Activated naive CD8-positive, alpha-beta T cell treated with anti-CD3 and anti-CD28 coated beads, Interleukin-2, amount 10 ng/mL, durations not matched to agents 7 days and 5 days (primary cell): ENCODE results near the gene KLHL26. TPM values are rescaled to one million over a fixed set of nuclear protein-coding genes. Genes with fewer than 3 reads are reported as not detected.

Source experiments
- ATAC-seq: fragments of 150-1000 bp; cut with Tn5 transposase; one replicate; pipeline ENCODE4 v1.10.0; 2021; ENCODE audit warnings: low read depth, moderate library complexity
- POLR2A ChIA-PET: fragments of 350-600 bp; sonication (Branson Sonifier 250); formaldehyde crosslinking; loops from one replicate; lab custom pipeline; 2021; ENCODE audit warnings: antibody characterized with exemption; lab: Charles Lee
- DNase-seq: peaks from one replicate; pipeline ENCODE4 v3.0.0; 2021
- H3K27ac Mint-ChIP-seq: one replicate; pipeline ENCODE4 v1.8.0; 2022; ENCODE audit warnings: mild to moderate bottlenecking, mixed read lengths
- H3K27me3 Mint-ChIP-seq: one replicate; pipeline ENCODE4 v1.8.0; 2022; ENCODE audit warnings: mild to moderate bottlenecking, moderate library complexity, mixed read lengths
- H3K36me3 Mint-ChIP-seq: one replicate; pipeline ENCODE4 v1.8.0; 2021; ENCODE audit warnings: mild to moderate bottlenecking, mixed read lengths
- H3K4me1 Mint-ChIP-seq: one replicate; pipeline ENCODE4 v1.8.0; 2021; ENCODE audit warnings: mixed read lengths
- H3K4me3 Mint-ChIP-seq: one replicate; pipeline ENCODE4 v1.8.0; 2022; ENCODE audit warnings: mild to moderate bottlenecking, moderate library complexity, mixed read lengths
- H3K9me3 Mint-ChIP-seq: one replicate; pipeline ENCODE4 v1.8.0; 2021; ENCODE audit warnings: mixed read lengths
- total RNA-seq, 2 experiments: library from RNA; stranded (reverse); gene quantifications; one replicate each; pipeline ENCODE4 v1.2.3, GENCODE V29; 2021

KLHL26 gene
- total RNA-seq, 2 experiments from 2014 or later = 13.6 to 14.3 TPM

DNA sequence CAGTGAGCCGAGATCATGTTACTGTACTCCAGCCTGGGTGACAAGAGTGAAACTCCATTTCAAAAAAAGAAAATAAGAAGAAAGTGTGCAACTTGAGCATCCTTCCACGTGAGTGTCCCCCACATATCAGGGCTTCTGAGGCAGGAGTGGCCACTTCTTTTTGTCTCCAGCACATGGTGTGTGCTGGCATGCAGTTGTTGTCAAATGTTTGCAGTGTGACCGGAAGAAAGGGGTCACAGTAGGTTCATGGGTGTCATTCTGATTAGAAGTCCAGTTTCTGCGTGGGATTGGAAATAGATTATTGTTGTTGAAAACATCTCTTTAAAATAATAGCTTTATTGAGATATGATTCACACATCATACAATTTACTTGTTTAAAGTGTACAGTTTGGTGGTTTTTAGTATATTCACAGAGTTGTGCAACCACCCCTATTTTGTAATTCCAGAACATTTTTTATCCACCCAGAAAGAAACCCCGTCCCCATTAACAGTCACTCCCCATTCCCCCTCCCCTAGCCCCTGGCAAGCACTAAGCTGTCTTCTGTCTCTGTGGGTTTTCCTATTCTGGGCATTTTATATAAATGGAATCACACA lies 48.9 kb downstream of the KLHL26 start:
- Mint-ChIP-seq H3K36me3 (no peaks in the 10 kb centered on the region), H3K9me3 (no peaks in the 10 kb centered on the region), H3K27me3 (no peaks in the 10 kb centered on the region), H3K4me3 (no peak overlapping the region), H3K27ac (no peak overlapping the region), H3K4me1 (peaks cover 11% of the 10 kb centered on the region)
- POLR2A ChIA-PET = no interaction called here
- ATAC-seq (no peak), DNase-seq (no peak)

DNA sequence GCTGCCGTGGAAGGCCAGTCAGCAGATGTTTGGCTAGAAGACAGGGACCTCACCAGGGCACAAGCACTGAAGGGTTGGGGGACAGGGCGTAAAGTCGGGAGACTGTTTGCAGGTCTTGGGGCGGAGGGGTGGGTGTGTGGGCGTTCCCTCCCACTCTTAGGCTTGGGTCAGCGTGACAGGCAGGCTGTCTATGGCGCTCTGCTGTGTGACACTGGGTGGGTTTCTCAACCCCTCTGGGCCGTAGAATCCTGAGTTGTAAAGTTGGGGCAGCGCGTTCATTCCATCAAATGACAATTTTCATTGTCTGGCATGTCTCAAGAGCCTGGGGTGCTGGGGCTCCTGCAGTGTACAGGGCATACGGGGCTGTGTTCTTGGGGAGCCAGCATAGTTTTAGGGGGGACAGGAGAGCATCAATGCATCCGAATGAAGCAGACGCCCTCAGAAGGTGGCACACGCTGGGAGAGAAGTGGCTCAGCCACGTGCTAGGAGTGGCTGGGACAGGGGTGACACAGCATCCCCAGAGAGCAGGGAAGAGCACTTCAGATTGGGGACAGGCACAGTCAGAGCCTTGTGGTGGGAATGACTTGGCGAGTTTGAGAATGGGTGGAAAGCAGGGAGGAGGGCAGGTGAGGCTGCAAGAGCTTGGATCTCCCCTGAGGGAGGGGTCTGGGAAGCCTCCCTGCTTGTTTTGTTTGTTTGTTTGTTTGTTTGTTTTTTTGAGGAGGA lies 51.1 kb downstream of the KLHL26 start:
- no peak for DNase-seq
- no peaks in the 10 kb centered on the region for H3K36me3 Mint-ChIP-seq
- H3K4me1 Mint-ChIP-seq = peaks cover 6% of the 10 kb centered on the region
- H3K27ac Mint-ChIP-seq = no peak overlapping the region
- no peaks in the 10 kb centered on the region for H3K9me3 Mint-ChIP-seq
- no peak for ATAC-seq
- no peaks in the 10 kb centered on the region for H3K27me3 Mint-ChIP-seq
- POLR2A ChIA-PET = no interaction called here
- no peak overlapping the region for H3K4me3 Mint-ChIP-seq

DNA sequence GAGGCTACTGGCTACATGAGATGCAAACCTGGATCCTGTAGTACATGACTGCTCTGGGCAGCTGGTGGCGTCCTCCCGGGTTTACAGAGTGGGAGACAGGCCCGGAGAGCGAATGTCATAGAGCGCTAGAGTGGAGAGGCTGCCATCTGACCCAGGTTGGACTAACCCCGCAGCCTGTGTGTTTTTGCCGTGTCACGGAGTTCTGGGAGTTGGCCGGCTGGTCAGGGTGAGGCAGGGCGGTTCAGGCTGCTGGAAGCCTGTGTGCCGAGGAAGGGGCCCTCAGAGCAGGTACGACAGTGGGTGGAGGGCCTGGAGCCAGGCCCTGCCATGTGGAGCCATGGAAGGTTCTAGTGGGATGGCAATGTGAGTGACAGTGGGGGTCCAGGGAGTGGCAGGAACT lies 59.2 kb downstream of the KLHL26 start:
- no peak overlapping the region for H3K4me3 Mint-ChIP-seq
- H3K27ac Mint-ChIP-seq = no peak overlapping the region
- POLR2A ChIA-PET = no interaction called here
- peaks cover 12% of the 10 kb centered on the region for H3K4me1 Mint-ChIP-seq
- no peaks in the 10 kb centered on the region for H3K27me3 Mint-ChIP-seq
- no peak for DNase-seq
- H3K36me3 Mint-ChIP-seq = no peaks in the 10 kb centered on the region
- no peak for ATAC-seq
- no peaks in the 10 kb centered on the region for H3K9me3 Mint-ChIP-seq

DNA sequence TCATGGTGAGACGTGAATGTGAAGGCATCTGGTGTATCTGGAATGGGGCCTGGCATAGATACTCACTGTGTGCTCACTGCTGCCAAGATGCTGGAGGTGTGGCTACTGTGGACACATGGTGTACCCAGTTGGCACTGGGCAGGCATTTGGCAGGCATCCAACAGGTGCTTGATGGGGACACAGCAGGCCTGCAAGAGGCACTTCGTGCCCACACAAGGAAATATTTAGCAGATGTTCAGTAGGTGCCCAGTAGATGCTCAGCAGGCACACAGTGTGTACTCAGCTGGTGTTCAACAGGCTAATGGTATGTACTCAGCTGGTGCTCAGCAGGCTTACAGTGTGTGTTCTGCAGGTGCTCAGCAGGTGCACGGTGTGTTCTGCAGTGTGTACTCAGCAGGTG lies 60.9 kb downstream of the KLHL26 start:
- H3K27me3 Mint-ChIP-seq = no peaks in the 10 kb centered on the region
- no peaks in the 10 kb centered on the region for H3K9me3 Mint-ChIP-seq
- no peak overlapping the region for H3K4me3 Mint-ChIP-seq
- DNase-seq (no peak), ATAC-seq (no peak)
- peaks cover 16% of the 10 kb centered on the region for H3K4me1 Mint-ChIP-seq
- no peak overlapping the region for H3K27ac Mint-ChIP-seq
- no peaks in the 10 kb centered on the region for H3K36me3 Mint-ChIP-seq
- POLR2A ChIA-PET = no interaction called here

DNA sequence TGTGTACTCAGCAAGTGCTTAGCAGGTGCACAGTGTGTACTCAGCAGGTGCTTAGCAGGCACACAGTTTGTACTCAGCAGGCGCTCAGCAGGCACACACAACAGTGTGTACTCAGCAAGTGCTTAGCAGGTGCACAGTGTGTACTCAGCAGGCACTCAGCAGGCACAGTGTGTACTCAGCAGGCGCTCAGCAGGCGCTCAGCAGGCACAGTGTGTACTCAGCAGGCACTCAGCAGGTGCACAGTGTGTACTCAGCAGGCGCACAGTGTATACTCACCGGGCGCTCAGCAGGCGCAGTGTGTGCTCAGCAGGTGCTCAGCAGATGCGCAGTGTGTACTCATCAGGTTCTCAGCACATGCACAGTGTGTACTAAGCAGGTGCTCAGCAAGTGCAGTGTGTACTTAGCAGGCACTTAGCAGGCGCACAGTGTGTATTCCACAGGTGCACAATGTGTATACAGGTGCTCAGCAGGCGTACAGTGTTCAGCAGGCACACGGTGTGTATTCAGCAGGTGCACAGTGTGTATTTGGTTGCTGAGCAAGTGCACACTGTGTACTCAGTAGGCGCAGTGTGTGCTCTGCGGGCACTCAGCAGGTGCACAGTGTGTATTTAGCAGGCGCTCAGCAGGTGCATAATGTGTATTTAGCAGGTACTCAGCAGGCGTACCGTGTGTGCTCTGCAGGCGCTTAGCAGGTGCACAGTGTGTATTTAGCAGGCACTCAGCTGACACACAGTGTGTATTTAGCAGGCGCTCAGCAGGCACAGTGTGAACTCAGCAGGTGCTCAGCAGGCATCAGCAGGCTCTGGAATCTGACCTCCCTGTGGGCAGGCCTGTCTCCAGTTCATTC lies 61.7 kb downstream of the KLHL26 start:
- ATAC-seq (no peak), DNase-seq (no peak)
- Mint-ChIP-seq H3K4me3 (no peak overlapping the region), H3K4me1 (peaks cover 16% of the 10 kb centered on the region), H3K27me3 (no peaks in the 10 kb centered on the region), H3K36me3 (no peaks in the 10 kb centered on the region), H3K9me3 (no peaks in the 10 kb centered on the region), H3K27ac (peak overlapping the region; percentile 13)
- POLR2A ChIA-PET = no interaction called here

DNA sequence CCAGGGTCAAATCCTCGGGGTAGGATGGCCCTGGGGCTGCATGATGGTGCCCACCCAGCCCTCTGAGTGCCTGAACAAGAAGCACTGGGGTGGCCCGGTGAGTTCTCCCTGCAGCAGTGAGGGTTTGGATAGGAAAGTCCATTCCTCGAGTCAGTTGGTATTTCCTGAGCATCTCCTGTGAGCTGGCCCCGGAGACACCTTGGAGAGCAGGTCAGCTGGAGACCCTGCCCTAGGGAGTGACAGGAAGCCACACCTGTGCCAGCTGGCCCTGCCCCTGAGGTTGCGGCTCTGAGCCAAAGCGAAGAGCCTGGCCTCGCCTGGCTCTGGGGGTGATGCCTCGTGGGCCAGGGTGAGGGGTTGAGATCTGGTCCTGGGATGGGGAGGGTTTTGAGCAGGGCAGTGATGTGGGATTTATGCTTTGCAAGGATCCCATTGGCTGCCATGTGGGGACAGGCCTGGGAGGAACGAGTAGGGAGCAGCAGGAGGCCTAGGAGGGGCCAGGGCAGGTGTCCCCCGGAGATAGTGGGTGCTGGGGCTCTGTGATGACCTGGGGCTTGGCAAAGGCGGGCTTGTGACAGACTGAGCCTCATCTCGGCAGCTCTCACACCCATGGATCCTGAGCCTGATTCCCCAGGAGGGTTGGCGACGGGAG lies 62.7 kb downstream of the KLHL26 start:
- H3K9me3 Mint-ChIP-seq = no peaks in the 10 kb centered on the region
- DNase-seq (peak; percentile 41), ATAC-seq (no peak)
- POLR2A ChIA-PET = interaction anchor here (0.7 kb wide), 2 partner anchors 219 to 229 kb away, joined by 3 read pairs; partner anchors contain the start of gene COPE
- peak overlapping the region; percentile 92 for H3K27ac Mint-ChIP-seq
- peak overlapping the region; percentile 85 for H3K4me3 Mint-ChIP-seq
- peaks cover 16% of the 10 kb centered on the region for H3K4me1 Mint-ChIP-seq
- no peaks in the 10 kb centered on the region for H3K36me3 Mint-ChIP-seq
- no peaks in the 10 kb centered on the region for H3K27me3 Mint-ChIP-seq

DNA sequence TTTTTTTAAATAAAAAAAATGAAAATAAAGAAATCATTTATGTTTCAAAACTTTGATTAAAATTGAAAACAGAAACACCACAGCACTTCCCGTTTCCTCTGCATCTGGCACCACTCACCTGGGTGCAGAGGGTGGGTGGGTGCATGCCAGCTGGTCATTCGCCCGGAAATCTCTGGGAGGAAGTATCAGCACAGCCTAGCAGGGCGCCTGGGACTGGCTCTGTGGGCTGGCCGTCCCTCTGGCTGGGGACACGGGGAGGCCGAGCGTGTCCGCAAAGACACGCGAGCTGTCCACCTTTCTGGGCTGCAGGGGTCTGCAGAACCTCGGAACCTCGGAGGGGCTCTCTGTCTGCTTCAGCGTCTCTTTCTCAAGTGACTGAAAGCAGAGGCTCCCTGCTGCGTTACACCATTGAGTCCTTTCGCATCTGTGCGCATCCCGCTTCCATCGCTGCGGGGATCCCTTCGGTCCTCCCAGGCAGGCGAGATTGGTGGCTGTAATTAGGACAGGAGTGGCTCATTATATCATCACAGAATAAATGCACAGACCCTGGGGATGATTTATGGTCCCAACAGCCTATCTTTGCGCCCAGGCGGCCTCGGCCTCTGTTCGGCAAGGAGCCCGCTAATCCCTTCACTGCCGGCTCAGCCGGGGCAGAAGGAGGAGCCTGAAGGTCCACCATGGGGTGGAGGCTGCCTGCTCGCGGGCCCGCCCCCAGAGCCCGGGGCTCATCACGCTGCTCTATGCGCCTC lies 63.8 kb downstream of the KLHL26 start:
- DNase-seq = peak; percentile 81
- H3K4me3 Mint-ChIP-seq = peak overlapping the region; percentile 83
- no peaks in the 10 kb centered on the region for H3K36me3 Mint-ChIP-seq
- H3K9me3 Mint-ChIP-seq = no peaks in the 10 kb centered on the region
- peaks cover 18% of the 10 kb centered on the region for H3K4me1 Mint-ChIP-seq
- POLR2A ChIA-PET = interaction anchor here (0.7 to 1.5 kb wide), 8 partner anchors 9 to 230 kb away, joined by 3 to 5 read pairs (median 3); partner anchors contain the start of genes COPE and UPF1
- no peaks in the 10 kb centered on the region for H3K27me3 Mint-ChIP-seq
- H3K27ac Mint-ChIP-seq = peak overlapping the region; percentile 92
- peak; percentile 98 for ATAC-seq

DNA sequence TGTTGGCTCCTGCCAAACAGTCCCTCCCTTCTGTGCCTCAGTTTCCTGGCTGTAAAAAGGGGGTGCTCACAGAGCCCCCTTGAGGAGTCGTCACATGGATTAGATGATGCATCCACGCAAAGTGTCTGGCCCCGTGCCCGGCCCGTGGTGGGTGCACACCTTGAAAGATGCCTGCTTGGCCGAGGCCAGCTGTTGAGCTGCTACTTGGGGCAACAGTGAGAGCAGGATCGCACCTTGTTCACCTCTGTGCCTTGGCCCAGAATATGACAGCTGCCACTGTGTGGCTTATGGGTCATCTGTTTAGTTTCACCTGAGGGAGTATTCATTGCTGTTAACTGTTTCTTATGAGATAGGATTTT lies 64.4 kb downstream of the KLHL26 start:
- no peak for DNase-seq
- Mint-ChIP-seq H3K4me3 (peak overlapping the region; percentile 83), H3K4me1 (peaks cover 18% of the 10 kb centered on the region), H3K27ac (peak overlapping the region; percentile 92), H3K9me3 (no peaks in the 10 kb centered on the region), H3K36me3 (no peaks in the 10 kb centered on the region), H3K27me3 (no peaks in the 10 kb centered on the region)
- ATAC-seq = peak; percentile 8
- POLR2A ChIA-PET = interaction anchor here (1.0 to 1.5 kb wide), 2 partner anchors 10 to 131 kb away, joined by 4 to 5 read pairs; partner anchors contain the start of gene UPF1

DNA sequence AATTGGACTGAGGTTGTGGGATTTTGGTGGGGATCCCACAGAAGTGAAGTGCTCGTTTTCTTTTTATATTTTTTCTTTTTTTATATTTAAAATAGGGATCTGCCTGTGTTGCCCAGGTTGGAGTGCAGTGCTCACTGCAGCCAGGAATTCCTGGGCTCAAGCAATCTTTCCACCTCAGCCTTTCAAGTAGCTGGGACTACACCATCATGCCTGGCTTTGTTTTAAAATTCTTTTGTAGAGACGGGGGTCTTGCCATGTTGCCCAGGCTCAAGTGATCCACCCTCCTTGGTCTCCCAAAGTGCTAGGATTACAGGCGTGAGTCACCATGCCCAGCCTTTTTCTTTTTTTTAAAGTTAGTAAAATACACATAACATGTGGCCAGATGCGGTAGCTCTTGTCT lies 67.2 kb downstream of the KLHL26 start:
- POLR2A ChIA-PET = no interaction called here
- Mint-ChIP-seq H3K36me3 (no peaks in the 10 kb centered on the region), H3K27ac (no peak overlapping the region)

DNA sequence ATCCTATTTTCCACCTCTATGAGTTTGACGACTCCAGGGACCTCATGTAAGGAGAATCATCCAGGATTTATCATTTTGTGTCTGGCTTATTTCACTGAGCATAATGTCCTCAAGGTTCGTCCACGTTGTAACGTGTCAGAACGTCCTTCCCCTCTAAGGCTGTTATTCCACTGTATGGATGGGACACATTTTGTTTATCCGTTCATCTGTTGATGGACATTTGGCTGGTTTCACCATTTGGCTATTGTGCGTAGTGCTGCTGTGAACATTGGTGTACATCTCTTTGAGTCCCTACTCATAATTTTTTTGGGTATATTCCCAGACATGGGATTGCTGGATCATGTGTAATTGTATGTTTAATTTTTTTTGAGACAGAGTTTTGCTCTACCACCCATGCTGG lies 68.1 kb downstream of the KLHL26 start:
- H3K27me3 Mint-ChIP-seq = peaks cover 2% of the 10 kb centered on the region
- H3K27ac Mint-ChIP-seq = no peak overlapping the region
- peaks cover 10% of the 10 kb centered on the region for H3K4me1 Mint-ChIP-seq
- no peaks in the 10 kb centered on the region for H3K9me3 Mint-ChIP-seq
- DNase-seq (no peak), ATAC-seq (no peak)
- H3K4me3 Mint-ChIP-seq = no peak overlapping the region
- POLR2A ChIA-PET = no interaction called here
- no peaks in the 10 kb centered on the region for H3K36me3 Mint-ChIP-seq

More for the DNA sequence above, 67.2 kb downstream of the KLHL26 start:
- no peaks in the 10 kb centered on the region for H3K9me3 Mint-ChIP-seq
- H3K27me3 Mint-ChIP-seq = peaks cover 2% of the 10 kb centered on the region
- ATAC-seq (no peak), DNase-seq (no peak)
- H3K4me1 Mint-ChIP-seq = peaks cover 18% of the 10 kb centered on the region
- no peak overlapping the region for H3K4me3 Mint-ChIP-seq

DNA sequence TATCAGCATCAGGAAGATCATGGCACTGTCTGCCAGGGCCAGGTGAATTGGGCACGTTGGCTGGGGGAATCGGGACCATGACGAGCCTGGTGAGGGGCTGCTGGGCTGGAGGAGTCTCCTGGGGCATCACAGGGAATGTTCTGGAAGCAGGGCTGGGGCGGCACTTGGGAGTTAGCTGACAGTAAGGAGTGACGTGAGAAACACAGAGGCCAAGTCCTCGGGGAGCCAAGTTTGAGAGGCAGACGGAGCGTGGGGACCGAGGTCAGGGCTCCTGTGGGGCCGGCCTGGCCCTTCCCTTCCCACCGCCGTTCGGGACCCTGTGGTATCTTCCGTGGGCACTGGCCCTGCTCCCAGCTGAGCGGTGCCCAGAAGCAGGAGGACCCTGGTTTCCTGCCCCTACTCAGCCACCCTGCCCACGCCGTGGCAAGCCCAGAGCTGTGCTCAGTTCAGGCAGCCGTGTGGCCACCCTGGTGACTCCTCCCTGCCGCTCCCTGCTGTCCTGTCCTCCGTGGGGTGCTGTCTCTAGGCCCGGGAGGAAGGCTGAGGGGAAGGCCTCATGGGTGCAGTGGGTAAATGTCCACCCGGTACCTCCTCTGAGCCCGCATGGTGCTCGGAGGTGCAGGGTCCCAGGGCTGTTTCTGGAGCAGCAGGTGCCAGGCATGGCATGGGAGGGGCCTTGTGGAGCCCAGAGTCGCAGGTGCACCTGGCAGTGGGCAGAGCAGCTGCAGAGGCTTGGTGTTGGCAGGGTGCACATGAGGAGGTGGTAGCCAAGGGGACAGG lies 71.8 kb downstream of the KLHL26 start:
- Mint-ChIP-seq H3K27me3 (peaks cover 2% of the 10 kb centered on the region), H3K36me3 (no peaks in the 10 kb centered on the region), H3K9me3 (no peaks in the 10 kb centered on the region), H3K4me1 (peaks cover 3% of the 10 kb centered on the region), H3K4me3 (no peak overlapping the region), H3K27ac (no peak overlapping the region)
- POLR2A ChIA-PET = interaction anchor here (0.9 kb wide), 1 partner anchor 120 kb away, joined by 3 read pairs; no protein-coding TSS in a partner anchor
- no peak for ATAC-seq
- DNase-seq = no peak

DNA sequence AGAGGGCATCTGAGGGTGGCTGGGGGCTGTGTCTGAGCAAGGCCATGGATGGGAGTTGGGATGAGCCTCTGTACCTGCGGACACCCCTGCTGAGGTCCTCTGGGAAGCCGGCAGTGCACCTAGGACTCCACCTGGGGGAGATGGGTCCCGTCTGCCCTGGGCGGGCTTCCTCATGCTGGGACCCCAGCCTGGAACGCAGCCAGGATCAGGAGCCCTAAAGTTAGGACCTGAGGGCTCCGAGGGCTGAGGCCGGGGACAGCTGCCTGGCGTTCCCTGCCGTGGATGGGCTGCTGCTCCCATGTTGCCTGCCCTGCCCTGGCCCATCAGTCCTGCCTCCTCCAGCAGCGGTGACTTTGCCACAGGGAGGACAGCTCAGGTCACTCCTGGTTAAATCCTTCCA lies 72.7 kb downstream of the KLHL26 start:
- Mint-ChIP-seq H3K27ac (no peak overlapping the region), H3K4me1 (peaks cover 3% of the 10 kb centered on the region), H3K9me3 (no peaks in the 10 kb centered on the region), H3K36me3 (no peaks in the 10 kb centered on the region), H3K4me3 (no peak overlapping the region), H3K27me3 (peaks cover 2% of the 10 kb centered on the region)
- DNase-seq (no peak), ATAC-seq (no peak)
- POLR2A ChIA-PET = no interaction called here
